Mammary epithelial cell (primary cell): Measurements from ENCODE around the gene FBN2.

Experiments used
- CTCF ChIP-seq, 2 donors: IDR thresholded peaks in 1 of 2; conservative IDR thresholded peaks in 1 of 2; 2 replicates each; pipeline ENCODE4 v1.5.1; 2011 to 2012; ENCODE audit warnings: inconsistent platforms in 2 of 2, low read length in 2 of 2, mild to moderate bottlenecking in 2 of 2, control low read depth in 1 of 2, low read depth in 1 of 2; ENCODE audit not compliant: insufficient read depth in 1 of 2; ENCODE audit errors: extremely low read depth in 1 of 2
- EZH2 ChIP-seq: IDR thresholded peaks from 2 replicates; pipeline ENCODE4 v1.6.1; 2012; ENCODE audit warnings: low read length, inconsistent platforms, borderline replicate concordance

- no peak for TF ChIP-seq EZH2
- no peak for TF ChIP-seq CTCF (conservative IDR thresholded peaks at IDR 0.05 in 1 of 2, IDR thresholded peaks at IDR 0.05 in 1 of 2; ENCODE audit: extremely low read depth in 1 of 2, insufficient read depth in 1 of 2, low read depth in 1 of 2, low read length in 2 of 2)
Measured at GRCh38 chr5:128537221-128537999, 635 bp downstream of the FBN2 start.
